Measurements from ENCODE around the gene MS4A3. TPM values are rescaled to one million over a fixed set of nuclear protein-coding genes. Genes with fewer than 3 reads are reported as not detected.
"Not testable (repeated sequence)": the region's sequence is repeated elsewhere in the genome, so short reads cannot be mapped to it uniquely, and the experiment has no call there.

The MS4A3 gene
- total and polyA plus RNA-seq, 11 donors, result 0.11 to 1.4 TPM; not detected in 9

GRCh38 chr11:60059521-60060240 lies 3.2 kb downstream of the MS4A3 start:
- 93 to 95% (median 94%) methylated on average over 4 of the region's 4 CpGs for WGBS, 4 donors

DNA sequence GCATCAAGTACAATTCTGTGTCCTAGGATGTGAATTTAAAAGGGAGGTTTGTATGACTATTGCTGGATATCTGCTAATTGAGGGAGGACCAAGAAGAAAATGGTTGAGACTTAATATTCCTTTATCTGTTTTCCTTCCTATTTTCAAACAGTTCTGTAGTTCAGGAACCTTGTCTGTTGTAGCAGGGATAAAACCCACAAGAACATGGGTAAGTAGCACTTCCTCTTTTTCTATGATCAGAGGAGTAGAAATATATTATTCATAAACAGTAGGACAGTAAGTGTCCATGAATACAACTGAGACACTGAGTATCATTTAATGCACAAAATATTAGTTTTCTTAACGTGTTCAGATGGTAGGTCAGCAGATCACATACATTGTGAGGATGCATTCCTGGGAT lies 7.6 kb downstream of the MS4A3 start:
- peaks cover 0 to 4% (median 0%) of the 10 kb centered on the region in 12 donors for H3K9me3 ChIP-seq
- no peak for DNase-seq
- no peaks in the 10 kb centered on the region for H3K4me1 ChIP-seq
- TF ChIP-seq POLR2A (IDR thresholded peaks at IDR 0.05), result no peak
- no peak for TF ChIP-seq CTCF (IDR thresholded peaks at IDR 0.05)
- no peak overlapping the region for H3K27ac ChIP-seq
- ATAC-seq, result no peak
- WGBS, 4 donors, result 68 to 80% (median 74%) methylated on average over 1 of the region's 1 CpG
- intact Hi-C loops (cut with DNase I), result no loop called here
- no peak overlapping the region for H3K4me3 ChIP-seq
- no peaks in the 10 kb centered on the region for H3K36me3 ChIP-seq
- H3K27me3 ChIP-seq, result no peaks in the 10 kb centered on the region

More at GRCh38 chr11:60059521-60060240, 3.2 kb downstream of the MS4A3 start:
- ATAC-seq (no peak), DNase-seq (no peak)
- TF ChIP-seq POLR2A (IDR thresholded peaks at IDR 0.05), result no peak
- no peak for TF ChIP-seq CTCF (IDR thresholded peaks at IDR 0.05)
- intact Hi-C loops (cut with DNase I), result no loop called here
- Histone ChIP-seq H3K4me3 (no peak overlapping the region), H3K27ac (no peak overlapping the region), H3K27me3 (no peaks in the 10 kb centered on the region), H3K4me1 (peaks cover 0 to 3% (median 0%) of the 10 kb centered on the region in 12 donors), H3K9me3 (peaks cover 0 to 4% (median 0%) of the 10 kb centered on the region in 12 donors), H3K36me3 (no peaks in the 10 kb centered on the region)

GRCh38 chr11:60065801-60066200 lies 9.3 kb downstream of the MS4A3 start:
- WGBS, 4 donors, result 72 to 85% (median 79%) methylated on average over 1 of the region's 1 CpG

DNA sequence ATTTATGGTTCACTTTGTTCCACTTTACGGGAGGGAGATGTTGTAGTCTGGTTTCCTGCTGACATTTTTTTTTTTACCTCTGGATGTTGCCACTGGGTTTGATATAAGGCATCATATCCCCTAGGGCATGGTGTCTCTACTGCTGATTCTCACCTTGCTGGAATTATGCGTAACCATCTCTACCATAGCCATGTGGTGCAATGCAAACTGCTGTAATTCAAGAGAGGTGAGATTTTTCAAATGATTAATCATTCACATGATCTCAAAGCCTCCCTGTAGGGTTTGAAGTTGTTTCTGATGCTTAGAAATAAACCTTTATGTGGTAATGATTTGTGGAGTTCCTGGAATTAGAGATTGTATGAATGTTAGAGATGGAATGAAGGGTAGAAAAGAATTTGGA lies 13.0 kb downstream of the MS4A3 start:
- Histone ChIP-seq H3K9me3 (no peaks in the 10 kb centered on the region), H3K27ac (no peak overlapping the region), H3K4me1 (no peaks in the 10 kb centered on the region), H3K36me3 (no peaks in the 10 kb centered on the region), H3K27me3 (no peaks in the 10 kb centered on the region), H3K4me3 (no peak overlapping the region)
- DNase-seq, result no peak
- ATAC-seq, result no peak
- no peak for TF ChIP-seq CTCF (IDR thresholded peaks at IDR 0.05)
- no peak for TF ChIP-seq POLR2A (IDR thresholded peaks at IDR 0.05)
- intact Hi-C loops (cut with DNase I), result no loop called here
- 72 to 76% (median 74%) methylated on average over 2 of the region's 2 CpGs for WGBS, 4 donors

More at GRCh38 chr11:60065801-60066200, 9.3 kb downstream of the MS4A3 start:
- Histone ChIP-seq H3K9me3 (no peaks in the 10 kb centered on the region), H3K4me3 (no peak overlapping the region), H3K4me1 (no peaks in the 10 kb centered on the region), H3K27me3 (no peaks in the 10 kb centered on the region), H3K27ac (no peak overlapping the region), H3K36me3 (no peaks in the 10 kb centered on the region)
- intact Hi-C loops (cut with DNase I), result no loop called here
- no peak for TF ChIP-seq POLR2A (IDR thresholded peaks at IDR 0.05)
- no peak for TF ChIP-seq CTCF (IDR thresholded peaks at IDR 0.05)
- DNase-seq, result no peak
- ATAC-seq, result no peak

DNA sequence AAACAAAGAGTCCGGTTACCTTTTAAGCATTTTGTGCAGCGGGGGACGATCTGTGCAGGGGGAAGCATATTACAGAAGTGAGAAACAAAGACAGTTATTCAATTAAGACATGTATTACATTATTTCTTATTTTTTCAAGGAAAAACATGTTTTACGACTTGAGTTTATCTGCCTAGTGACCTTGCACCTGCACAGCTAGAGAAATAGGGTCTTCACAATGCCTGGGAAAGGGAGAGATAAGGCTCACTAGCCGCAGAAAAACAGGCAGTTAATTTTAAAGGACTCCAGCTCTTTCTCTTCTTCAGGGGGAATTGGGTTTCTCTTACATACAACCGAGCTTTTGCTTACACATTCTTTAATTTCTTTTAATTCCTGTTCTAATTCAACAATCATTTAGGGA lies 15.2 kb downstream of the MS4A3 start:
- H3K4me1 ChIP-seq; DNase-seq; H3K27ac ChIP-seq; H3K27me3 ChIP-seq; H3K9me3 ChIP-seq; H3K4me3 ChIP-seq; intact Hi-C loops (cut with DNase I); ATAC-seq; H3K36me3 ChIP-seq: not testable (repeated sequence)
- 71 to 77% (median 75%) methylated on average over 6 of the region's 6 CpGs for WGBS, 4 donors
